PC-3 (cell line): ENCODE measurements around the gene RBM47.
"Not testable (repeated sequence)": the region's sequence is repeated elsewhere in the genome, so short reads cannot be mapped to it uniquely, and the experiment has no call there.

Source experiments
- EZH2 ChIP-seq: fragments of 300-600 bp; sonication (generic); IDR thresholded peaks from one replicate; pipeline ENCODE4 v1.6.1; 2017; ENCODE audit warnings: antibody characterized with exemption, mild to moderate bottlenecking, low read length; ENCODE audit not compliant: unreplicated experiment
- EZH2phosphoT487 ChIP-seq: fragments of 300-600 bp; sonication (generic); IDR thresholded peaks from 2 replicates; pipeline ENCODE4 v1.6.1; 2018; ENCODE audit warnings: mild to moderate bottlenecking, antibody characterized with exemption, low read length, borderline replicate concordance
- TF ChIP-seq, protein P1 (sequence below): fragments of 300-600 bp; sonication (generic); conservative IDR thresholded peaks from 2 replicates; pipeline ENCODE4 v1.5.1; 2017; ENCODE audit warnings: antibody characterized with exemption, low read depth, mild to moderate bottlenecking, low read length

DNA sequence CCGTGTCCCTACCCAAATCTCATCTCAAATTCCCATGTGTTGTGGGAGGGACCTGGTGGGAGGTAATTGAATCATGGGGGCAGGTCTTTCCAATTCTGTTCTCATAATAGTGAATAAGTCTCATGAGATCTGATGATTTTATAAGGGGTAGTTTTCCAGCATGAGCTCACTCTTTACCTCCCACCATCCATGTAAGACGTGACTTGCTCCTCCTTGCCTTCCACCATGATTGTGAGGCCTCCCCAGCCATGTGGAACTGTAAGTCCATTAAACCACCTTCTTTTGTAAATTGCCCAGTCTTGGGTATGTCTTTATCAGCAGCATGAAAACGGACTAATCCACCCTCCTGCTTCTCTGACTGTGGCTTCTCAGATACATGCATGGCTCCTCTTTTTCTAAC is 222.2 kb downstream of the RBM47 start:
- TF ChIP-seq EZH2, EZH2phosphoT487: not testable (repeated sequence)
- TF ChIP-seq, protein P1, sequence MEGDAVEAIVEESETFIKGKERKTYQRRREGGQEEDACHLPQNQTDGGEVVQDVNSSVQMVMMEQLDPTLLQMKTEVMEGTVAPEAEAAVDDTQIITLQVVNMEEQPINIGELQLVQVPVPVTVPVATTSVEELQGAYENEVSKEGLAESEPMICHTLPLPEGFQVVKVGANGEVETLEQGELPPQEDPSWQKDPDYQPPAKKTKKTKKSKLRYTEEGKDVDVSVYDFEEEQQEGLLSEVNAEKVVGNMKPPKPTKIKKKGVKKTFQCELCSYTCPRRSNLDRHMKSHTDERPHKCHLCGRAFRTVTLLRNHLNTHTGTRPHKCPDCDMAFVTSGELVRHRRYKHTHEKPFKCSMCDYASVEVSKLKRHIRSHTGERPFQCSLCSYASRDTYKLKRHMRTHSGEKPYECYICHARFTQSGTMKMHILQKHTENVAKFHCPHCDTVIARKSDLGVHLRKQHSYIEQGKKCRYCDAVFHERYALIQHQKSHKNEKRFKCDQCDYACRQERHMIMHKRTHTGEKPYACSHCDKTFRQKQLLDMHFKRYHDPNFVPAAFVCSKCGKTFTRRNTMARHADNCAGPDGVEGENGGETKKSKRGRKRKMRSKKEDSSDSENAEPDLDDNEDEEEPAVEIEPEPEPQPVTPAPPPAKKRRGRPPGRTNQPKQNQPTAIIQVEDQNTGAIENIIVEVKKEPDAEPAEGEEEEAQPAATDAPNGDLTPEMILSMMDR: not testable (repeated sequence)
